Effector memory CD4-positive, alpha-beta T cell (primary cell): ENCODE data around the gene CCDC148.

Experiments
- DNase-seq, 3 donors: peaks; one replicate each; pipeline ENCODE4 v3.0.0-alpha.2; 2020
- H3K27ac ChIP-seq: 2 replicates; pipeline ENCODE4 v1.7.0; 2013; ENCODE audit warnings: mild to moderate bottlenecking, low read length, moderate library complexity; ENCODE audit not compliant: insufficient read depth, poor library complexity, severe bottlenecking
- H3K27me3 ChIP-seq: replicated peaks from 2 replicates; pipeline ENCODE4 v1.7.0; 2013; ENCODE audit warnings: mild to moderate bottlenecking, low read length; ENCODE audit not compliant: insufficient read depth, control insufficient read depth, poor library complexity, severe bottlenecking
- H3K36me3 ChIP-seq: 2 replicates; pipeline ENCODE4 v1.7.0; 2013; ENCODE audit warnings: mild to moderate bottlenecking, low read length, moderate library complexity; ENCODE audit not compliant: control insufficient read depth, insufficient read depth
- H3K4me1 ChIP-seq: 2 replicates; pipeline ENCODE4 v1.7.0; 2013; ENCODE audit warnings: low read length, mild to moderate bottlenecking; ENCODE audit not compliant: control insufficient read depth, insufficient read depth, poor library complexity, severe bottlenecking
- H3K4me3 ChIP-seq: 2 replicates; pipeline ENCODE4 v1.7.0; 2013; ENCODE audit warnings: low read length, low read depth, mild to moderate bottlenecking; ENCODE audit not compliant: insufficient read depth, poor library complexity, severe bottlenecking
- H3K9me3 ChIP-seq: 2 replicates; pipeline ENCODE4 v1.7.0; 2013; ENCODE audit warnings: mild to moderate bottlenecking, low read length, moderate library complexity; ENCODE audit not compliant: control insufficient read depth

CCDC148 gene

GRCh38 chr2:158212301-158212700 lies 244.3 kb downstream of the CCDC148 start:
- DNase-seq, result no peak
- Histone ChIP-seq H3K27me3 (no peaks in the 10 kb centered on the region), H3K4me1 (no peaks in the 10 kb centered on the region), H3K27ac (no peak overlapping the region), H3K4me3 (no peak overlapping the region), H3K9me3 (no peaks in the 10 kb centered on the region), H3K36me3 (no peaks in the 10 kb centered on the region)

- Histone ChIP-seq H3K36me3 (no peaks in the 10 kb centered on the region), H3K4me3 (no peak overlapping the region), H3K9me3 (no peaks in the 10 kb centered on the region), H3K27ac (no peak overlapping the region), H3K4me1 (no peaks in the 10 kb centered on the region), H3K27me3 (no peaks in the 10 kb centered on the region)
- DNase-seq, result no peak
Observed at GRCh38 chr2:158211502-158211901, 245.1 kb downstream of the CCDC148 start.

- Histone ChIP-seq H3K9me3 (no peaks in the 10 kb centered on the region), H3K27ac (no peak overlapping the region), H3K4me1 (no peaks in the 10 kb centered on the region), H3K4me3 (no peak overlapping the region), H3K36me3 (no peaks in the 10 kb centered on the region), H3K27me3 (no peaks in the 10 kb centered on the region)
- no peak for DNase-seq
Observed at GRCh38 chr2:158207354-158207753, 249.2 kb downstream of the CCDC148 start.

GRCh38 chr2:158205215-158205614 lies 251.3 kb downstream of the CCDC148 start:
- H3K4me1 ChIP-seq, result no peaks in the 10 kb centered on the region
- no peaks in the 10 kb centered on the region for H3K36me3 ChIP-seq
- H3K27ac ChIP-seq, result no peak overlapping the region
- no peaks in the 10 kb centered on the region for H3K27me3 ChIP-seq
- H3K4me3 ChIP-seq, result no peak overlapping the region
- DNase-seq, result no peak
- no peaks in the 10 kb centered on the region for H3K9me3 ChIP-seq

DNA sequence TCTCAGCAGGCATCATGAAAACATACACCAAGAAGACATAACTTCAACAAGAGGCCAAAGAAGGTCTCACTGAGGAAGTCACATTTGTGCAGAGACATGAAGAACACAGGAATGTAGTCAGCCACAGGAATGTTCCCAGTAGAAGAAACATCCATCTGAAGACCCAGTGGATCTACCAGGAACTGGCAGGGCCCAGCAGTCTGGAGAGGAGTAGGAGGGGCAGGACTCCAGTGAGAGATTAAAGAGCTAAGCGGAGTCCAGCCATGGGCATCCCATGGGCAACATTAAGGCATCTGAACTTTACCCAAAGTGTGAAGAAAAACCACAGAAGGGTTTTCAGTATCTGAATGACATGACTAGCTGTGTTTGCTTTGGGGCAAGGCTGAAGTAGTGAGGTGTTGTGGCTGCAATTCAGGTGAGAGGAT lies 251.8 kb downstream of the CCDC148 start:
- Histone ChIP-seq H3K9me3 (no peaks in the 10 kb centered on the region), H3K4me3 (no peak overlapping the region), H3K4me1 (no peaks in the 10 kb centered on the region), H3K36me3 (no peaks in the 10 kb centered on the region), H3K27ac (no peak overlapping the region), H3K27me3 (no peaks in the 10 kb centered on the region)
- no peak for DNase-seq

GRCh38 chr2:158202161-158202815 lies 254.3 kb downstream of the CCDC148 start:
- DNase-seq, result no peak
- no peaks in the 10 kb centered on the region for H3K4me1 ChIP-seq
- no peak overlapping the region for H3K4me3 ChIP-seq
- no peak overlapping the region for H3K27ac ChIP-seq
- H3K27me3 ChIP-seq, result no peaks in the 10 kb centered on the region
- H3K9me3 ChIP-seq, result no peaks in the 10 kb centered on the region
- no peaks in the 10 kb centered on the region for H3K36me3 ChIP-seq

DNA sequence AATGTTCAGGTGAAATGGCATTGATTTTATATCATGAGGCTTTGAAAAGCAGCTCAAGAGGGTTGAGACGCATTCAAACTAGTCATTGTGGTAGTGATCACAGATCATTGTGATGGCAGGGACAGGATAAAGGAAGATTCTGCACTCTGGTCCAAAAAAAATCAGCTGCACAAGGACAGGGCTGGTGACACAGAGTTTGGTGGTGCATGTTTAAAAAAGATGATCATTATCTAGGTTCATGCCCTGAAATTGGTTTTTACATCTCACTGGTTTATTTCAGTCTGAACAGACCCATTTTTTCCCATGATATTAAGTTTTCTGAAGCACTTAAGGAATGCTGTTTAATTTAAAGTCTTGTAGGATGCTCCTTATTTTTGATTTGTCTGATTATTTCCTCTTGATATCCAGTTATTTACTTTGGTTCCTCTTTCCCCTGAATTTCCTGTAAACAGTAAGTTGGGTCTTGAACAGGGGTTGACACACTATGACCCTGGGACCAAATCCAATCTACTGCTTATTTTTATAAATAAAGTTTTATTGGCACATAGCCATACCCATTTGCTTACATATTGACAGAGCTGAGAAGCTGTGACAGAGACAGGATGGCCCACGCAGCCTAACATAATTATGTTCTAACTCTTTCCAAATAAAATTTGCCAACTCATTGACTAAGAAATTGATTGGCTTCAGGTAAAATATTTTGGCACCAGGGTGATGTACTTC lies 256.5 kb downstream of the CCDC148 start:
- no peak overlapping the region for H3K4me3 ChIP-seq
- H3K36me3 ChIP-seq, result no peaks in the 10 kb centered on the region
- H3K4me1 ChIP-seq, result no peaks in the 10 kb centered on the region
- H3K27me3 ChIP-seq, result no peaks in the 10 kb centered on the region
- H3K9me3 ChIP-seq, result no peaks in the 10 kb centered on the region
- no peak overlapping the region for H3K27ac ChIP-seq
- no peak for DNase-seq

GRCh38 chr2:158197940-158198339 lies 258.6 kb downstream of the CCDC148 start:
- no peaks in the 10 kb centered on the region for H3K9me3 ChIP-seq
- no peaks in the 10 kb centered on the region for H3K36me3 ChIP-seq
- H3K4me1 ChIP-seq, result no peaks in the 10 kb centered on the region
- no peaks in the 10 kb centered on the region for H3K27me3 ChIP-seq
- no peak overlapping the region for H3K4me3 ChIP-seq
- no peak for DNase-seq
- no peak overlapping the region for H3K27ac ChIP-seq

DNA sequence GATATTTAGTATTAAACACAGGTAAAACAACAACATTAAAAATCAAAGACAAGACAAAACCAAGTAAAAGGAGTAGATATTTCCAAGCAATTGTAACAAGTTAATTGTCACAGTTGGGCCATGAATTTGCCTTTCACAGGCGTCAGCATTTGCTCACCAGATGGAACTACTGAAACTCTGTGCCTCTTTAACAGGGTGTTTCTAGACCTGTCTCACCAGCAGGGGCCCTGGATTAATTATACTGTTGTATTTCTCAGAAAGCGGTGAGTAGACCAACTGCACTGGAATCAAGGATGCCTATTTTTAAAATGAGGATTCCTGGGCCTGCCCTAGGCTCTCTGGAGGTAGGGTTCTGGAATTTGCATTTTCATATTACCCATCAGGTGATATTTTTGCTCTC lies 262.3 kb downstream of the CCDC148 start:
- Histone ChIP-seq H3K4me1 (no peaks in the 10 kb centered on the region), H3K36me3 (no peaks in the 10 kb centered on the region), H3K27ac (no peak overlapping the region), H3K9me3 (no peaks in the 10 kb centered on the region), H3K4me3 (no peak overlapping the region), H3K27me3 (no peaks in the 10 kb centered on the region)
- DNase-seq, result no peak
